ENCODE results near the gene SLC12A9. TPM values are rescaled to one million over a fixed set of nuclear protein-coding genes. Genes with fewer than 3 reads are reported as not detected.
"Not testable (repeated sequence)": the region's sequence is repeated elsewhere in the genome, so short reads cannot be mapped to it uniquely, and the experiment has no call there.

The SLC12A9 gene
- total RNA-seq, 1 experiment from 2014 or later = 29.9 TPM

- no peaks in the 10 kb centered on the region for H3K27me3 Mint-ChIP-seq (ENCODE audit: unreplicated experiment)
- DNase-seq = no peak
- no peak overlapping the region for H3K27ac Mint-ChIP-seq (ENCODE audit: unreplicated experiment)
- CTCF ChIA-PET = no interaction called here
- TF ChIP-seq CTCF (IDR thresholded peaks at IDR 0.05; ENCODE audit: unreplicated experiment) = no peak
- no peaks in the 10 kb centered on the region for H3K4me1 Mint-ChIP-seq (ENCODE audit: low read depth, unreplicated experiment)
- no TSS peak for BruUV-seq (replicated peaks)
- H3K36me3 Mint-ChIP-seq (ENCODE audit: insufficient read depth, unreplicated experiment) = peaks cover 33% of the 10 kb centered on the region
- no peak overlapping the region for H3K4me3 Mint-ChIP-seq (ENCODE audit: low read depth, unreplicated experiment)
- no peaks in the 10 kb centered on the region for H3K9me3 Mint-ChIP-seq (ENCODE audit: low read depth, unreplicated experiment)
- intact Hi-C loops (cut with micrococcal nuclease; ENCODE audit: unreplicated experiment) = no loop called here
These were observed 39.8 kb upstream of the SLC12A9 start for GRCh38 chr7:100812729-100813128.

- H3K27me3 Mint-ChIP-seq (ENCODE audit: unreplicated experiment); intact Hi-C loops (cut with micrococcal nuclease; ENCODE audit: unreplicated experiment); H3K27ac Mint-ChIP-seq (ENCODE audit: unreplicated experiment); DNase-seq; BruUV-seq (replicated peaks); CTCF ChIA-PET; H3K4me1 Mint-ChIP-seq (ENCODE audit: low read depth, unreplicated experiment); H3K9me3 Mint-ChIP-seq (ENCODE audit: low read depth, unreplicated experiment); H3K4me3 Mint-ChIP-seq (ENCODE audit: low read depth, unreplicated experiment): not testable (repeated sequence)
- peaks cover 42% of the 10 kb centered on the region for H3K36me3 Mint-ChIP-seq (ENCODE audit: insufficient read depth, unreplicated experiment)
These were observed 36.0 kb upstream of the SLC12A9 start for GRCh38 chr7:100816515-100816914.

GRCh38 chr7:100817097-100817496 lies 35.4 kb upstream of the SLC12A9 start:
- H3K4me1 Mint-ChIP-seq (ENCODE audit: low read depth, unreplicated experiment) = no peaks in the 10 kb centered on the region
- DNase-seq = no peak
- no peak overlapping the region for H3K4me3 Mint-ChIP-seq (ENCODE audit: low read depth, unreplicated experiment)
- intact Hi-C loops (cut with micrococcal nuclease; ENCODE audit: unreplicated experiment) = no loop called here
- no peaks in the 10 kb centered on the region for H3K9me3 Mint-ChIP-seq (ENCODE audit: low read depth, unreplicated experiment)
- peaks cover 42% of the 10 kb centered on the region for H3K36me3 Mint-ChIP-seq (ENCODE audit: insufficient read depth, unreplicated experiment)
- CTCF ChIA-PET = interaction anchor here (0.7 kb wide), 1 partner anchor 461 kb away, joined by 3 read pairs; no protein-coding TSS in a partner anchor
- no peak for TF ChIP-seq CTCF (IDR thresholded peaks at IDR 0.05; ENCODE audit: unreplicated experiment)
- no peak overlapping the region for H3K27ac Mint-ChIP-seq (ENCODE audit: unreplicated experiment)
- BruUV-seq (replicated peaks) = no TSS peak
- H3K27me3 Mint-ChIP-seq (ENCODE audit: unreplicated experiment) = no peaks in the 10 kb centered on the region

- H3K36me3 Mint-ChIP-seq (ENCODE audit: insufficient read depth, unreplicated experiment) = peaks cover 41% of the 10 kb centered on the region
These were observed 34.1 kb upstream of the SLC12A9 start for GRCh38 chr7:100818366-100818765.

More at GRCh38 chr7:100818366-100818765, 34.1 kb upstream of the SLC12A9 start:
- H3K9me3 Mint-ChIP-seq (ENCODE audit: low read depth, unreplicated experiment) = no peaks in the 10 kb centered on the region
- no peak for DNase-seq
- no peaks in the 10 kb centered on the region for H3K27me3 Mint-ChIP-seq (ENCODE audit: unreplicated experiment)
- H3K4me1 Mint-ChIP-seq (ENCODE audit: low read depth, unreplicated experiment) = no peaks in the 10 kb centered on the region
- H3K4me3 Mint-ChIP-seq (ENCODE audit: low read depth, unreplicated experiment) = no peak overlapping the region
- no TSS peak for BruUV-seq (replicated peaks)
- intact Hi-C loops (cut with micrococcal nuclease; ENCODE audit: unreplicated experiment) = no loop called here
- TF ChIP-seq CTCF (IDR thresholded peaks at IDR 0.05; ENCODE audit: unreplicated experiment) = no peak
- no peak overlapping the region for H3K27ac Mint-ChIP-seq (ENCODE audit: unreplicated experiment)
- CTCF ChIA-PET = interaction anchor here (0.5 kb wide), 1 partner anchor 72 kb away, joined by 3 read pairs; no protein-coding TSS in a partner anchor
